BE2C (cell line): Measurements from ENCODE around the gene ACBD6.

Experiments
- DNase-seq: peaks from one replicate; pipeline ENCODE4 v3.0.0-alpha.2; 2020
- H3K27me3 ChIP-seq: fragments of 250-450 bp; sonication (Bioruptor Pico); 2 replicates; pipeline ENCODE4 v1.5.1; 2020; ENCODE audit warnings: mild to moderate bottlenecking
- H3K36me3 ChIP-seq: fragments of 250-450 bp; sonication (Bioruptor Pico); 2 replicates; pipeline ENCODE4 v1.5.1; 2020; ENCODE audit warnings: mild to moderate bottlenecking
- H3K4me1 ChIP-seq: fragments of 250-450 bp; sonication (Bioruptor Pico); 2 replicates; pipeline ENCODE4 v1.5.1; 2020
- H3K4me3 ChIP-seq: 2 replicates; pipeline ENCODE4 v1.5.1; 2011; ENCODE audit warnings: low read depth, low read length
- H3K9me3 ChIP-seq: fragments of 250-450 bp; sonication (Bioruptor Pico); 2 replicates; pipeline ENCODE4 v1.5.1; 2020
- CTCF ChIP-seq: IDR thresholded peaks from 2 replicates; pipeline ENCODE4 v1.5.1; 2012; ENCODE audit warnings: mild to moderate bottlenecking, low read depth, low read length

The ACBD6 gene

GRCh38 chr1:180544050-180544449 is 41.7 kb upstream of the ACBD6 start:
- no peaks in the 10 kb centered on the region; the same call in 1 of the 2 replicates for H3K4me1 ChIP-seq
- TF ChIP-seq CTCF, result no peak
- no peak overlapping the region for H3K4me3 ChIP-seq
- DNase-seq, result no peak
- H3K9me3 ChIP-seq, result no peaks in the 10 kb centered on the region
- H3K27me3 ChIP-seq, result no peaks in the 10 kb centered on the region
- no peaks in the 10 kb centered on the region for H3K36me3 ChIP-seq

- no peak for DNase-seq
- no peaks in the 10 kb centered on the region for H3K4me1 ChIP-seq
Observed at GRCh38 chr1:180542838-180543145, 40.4 kb upstream of the ACBD6 start.

GRCh38 chr1:180542113-180542837 is 39.9 kb upstream of the ACBD6 start:
- DNase-seq, result no peak
- Histone ChIP-seq H3K27me3 (no peaks in the 10 kb centered on the region), H3K36me3 (no peaks in the 10 kb centered on the region), H3K4me3 (no peak overlapping the region), H3K4me1 (peaks cover 1% of the 10 kb centered on the region), H3K9me3 (no peaks in the 10 kb centered on the region)
- no peak for TF ChIP-seq CTCF

More at GRCh38 chr1:180542838-180543145, 40.4 kb upstream of the ACBD6 start:
- H3K27me3 ChIP-seq, result no peaks in the 10 kb centered on the region
- TF ChIP-seq CTCF, result no peak
- H3K9me3 ChIP-seq, result no peaks in the 10 kb centered on the region
- no peaks in the 10 kb centered on the region for H3K36me3 ChIP-seq
- no peak overlapping the region for H3K4me3 ChIP-seq

- Histone ChIP-seq H3K4me3 (no peak overlapping the region), H3K36me3 (no peaks in the 10 kb centered on the region), H3K9me3 (no peaks in the 10 kb centered on the region), H3K27me3 (no peaks in the 10 kb centered on the region), H3K4me1 (peaks cover 8% of the 10 kb centered on the region)
- DNase-seq, result no peak
- TF ChIP-seq CTCF, result no peak
Observed at GRCh38 chr1:180540697-180541594, 38.6 kb upstream of the ACBD6 start.

GRCh38 chr1:180539136-180539535 is 36.8 kb upstream of the ACBD6 start:
- Histone ChIP-seq H3K9me3 (no peaks in the 10 kb centered on the region), H3K27me3 (no peaks in the 10 kb centered on the region), H3K4me3 (no peak overlapping the region), H3K4me1 (peaks cover 11% of the 10 kb centered on the region), H3K36me3 (no peaks in the 10 kb centered on the region)
- no peak for DNase-seq
- TF ChIP-seq CTCF, result no peak

GRCh38 chr1:180536821-180537372 is 34.5 kb upstream of the ACBD6 start:
- Histone ChIP-seq H3K4me1 (peaks cover 16% of the 10 kb centered on the region), H3K4me3 (no peak overlapping the region), H3K36me3 (no peaks in the 10 kb centered on the region), H3K27me3 (no peaks in the 10 kb centered on the region), H3K9me3 (no peaks in the 10 kb centered on the region)
- no peak for DNase-seq
- TF ChIP-seq CTCF, result no peak
